HG03139 (cell line): ENCODE results near the gene CH25H.

ENCODE experiments used
- ATAC-seq: cut with Tn5 transposase; IDR thresholded peaks from one replicate; pipeline ENCODE4 v1.9.1; 2021; ENCODE audit not compliant: unreplicated experiment

The CH25H gene

DNA sequence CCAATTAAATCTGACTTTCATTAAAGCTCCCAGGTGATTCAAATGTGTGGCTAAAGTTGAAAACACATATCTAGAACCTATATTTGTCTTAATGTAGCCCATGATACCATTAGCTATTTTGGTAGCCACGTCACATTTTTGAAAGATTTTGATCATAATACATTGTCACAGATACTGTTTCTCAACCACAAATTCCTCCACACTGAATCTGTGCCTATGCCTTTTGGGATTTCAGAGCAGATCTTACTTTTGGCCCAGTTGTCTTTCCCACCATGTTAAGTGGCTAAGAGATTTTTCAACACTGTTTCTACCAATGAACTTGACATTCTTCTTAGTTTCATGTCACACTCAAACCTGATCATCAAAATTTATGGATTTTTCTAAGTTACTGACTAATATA lies 47.4 kb downstream of the CH25H start:
- ATAC-seq: no peak

- no peak for ATAC-seq
Observed at GRCh38 chr10:89159316-89159715, 47.8 kb downstream of the CH25H start.

- ATAC-seq: no peak
Observed at GRCh38 chr10:89158446-89158845, 48.7 kb downstream of the CH25H start.

GRCh38 chr10:89156161-89156835 lies 50.8 kb downstream of the CH25H start:
- no peak for ATAC-seq
